ENCODE data around the gene ACTN1.
A peak's percentile ranks its signal among the peaks of the same experiment; 100 is the strongest.
"Not testable (repeated sequence)": the region's sequence is repeated elsewhere in the genome, so short reads cannot be mapped to it uniquely, and the experiment has no call there.

ACTN1 gene

DNA sequence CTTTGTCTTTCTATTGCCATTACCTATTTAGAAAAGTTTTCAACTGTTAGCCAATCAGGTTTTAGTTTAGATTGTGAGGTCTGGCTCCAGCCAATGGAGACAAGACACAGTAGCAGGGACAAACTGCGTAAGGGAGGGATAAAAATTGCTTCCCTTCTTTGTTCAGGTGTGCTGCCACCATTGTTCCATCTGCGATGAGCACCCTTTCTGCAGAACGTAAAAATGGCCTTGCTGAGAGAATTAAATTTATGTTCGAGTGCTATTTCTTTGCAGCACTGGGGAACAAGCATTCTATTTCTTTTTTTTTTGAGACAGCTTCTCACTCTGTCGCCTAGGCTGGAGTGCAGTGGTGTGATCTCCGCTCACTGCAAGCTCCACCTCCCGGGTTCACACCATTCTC, 126.6 kb downstream of the ACTN1 start:
- not testable (repeated sequence) for DNase-seq

DNA sequence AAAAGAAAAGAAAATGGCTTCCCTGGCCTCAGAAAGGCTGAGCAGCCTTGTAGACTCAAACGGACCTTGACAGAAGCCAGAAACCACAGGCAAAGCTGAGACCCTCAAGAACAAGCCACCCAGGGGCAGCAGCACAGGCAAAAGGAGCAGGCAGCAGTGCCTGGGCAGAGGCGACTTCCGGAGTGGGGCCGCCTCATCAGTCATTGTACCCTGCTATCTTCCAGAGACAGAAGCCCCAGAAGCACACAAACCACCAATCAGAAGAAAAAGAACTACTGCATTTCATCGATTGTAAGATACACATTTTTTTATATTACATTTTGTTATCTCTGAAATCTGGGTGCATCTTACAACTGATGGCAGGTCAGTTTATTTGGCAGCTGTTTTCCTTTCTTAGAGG, 128.0 kb downstream of the ACTN1 start:
- DNase-seq: no peak

DNA sequence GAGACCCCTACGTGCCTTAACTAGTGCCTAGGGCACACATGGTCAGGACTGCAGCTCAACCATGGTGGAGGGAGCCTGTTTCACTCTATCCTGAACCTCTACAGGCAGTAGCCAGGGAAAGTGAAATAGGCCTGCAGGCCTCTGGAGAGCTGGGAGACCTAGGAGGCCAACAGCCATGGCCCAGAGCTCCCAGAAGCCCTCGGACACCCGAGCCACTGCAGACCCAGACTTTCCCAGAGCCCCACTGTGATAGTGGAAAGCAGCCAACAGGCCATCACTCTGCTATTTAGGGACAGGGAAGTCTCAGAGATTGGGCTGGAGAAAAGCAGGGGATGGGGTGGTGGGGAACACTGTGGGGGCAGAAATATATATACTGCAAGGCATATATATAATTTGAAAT, 129.7 kb downstream of the ACTN1 start:
- no peak for DNase-seq

DNA sequence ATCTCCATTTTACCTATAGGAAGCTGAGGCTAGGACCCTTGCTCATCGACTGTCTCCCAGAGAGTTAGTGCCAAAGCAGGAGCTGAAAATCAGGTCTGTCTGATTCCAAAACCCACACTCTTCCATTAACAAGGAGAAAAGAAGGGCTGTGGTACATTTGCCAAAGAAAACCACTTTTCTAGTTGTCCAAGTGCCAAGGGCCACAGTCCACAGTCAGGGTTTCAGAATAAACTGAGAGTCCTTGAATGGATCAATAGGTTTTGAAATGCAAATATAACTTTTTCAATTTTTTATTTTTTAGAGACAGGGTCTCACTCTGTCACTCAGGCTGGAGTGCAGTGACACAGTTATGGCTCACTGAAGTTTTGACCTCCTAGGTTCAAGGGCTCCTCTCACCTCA, 130.8 kb downstream of the ACTN1 start:
- no peak for DNase-seq

DNA sequence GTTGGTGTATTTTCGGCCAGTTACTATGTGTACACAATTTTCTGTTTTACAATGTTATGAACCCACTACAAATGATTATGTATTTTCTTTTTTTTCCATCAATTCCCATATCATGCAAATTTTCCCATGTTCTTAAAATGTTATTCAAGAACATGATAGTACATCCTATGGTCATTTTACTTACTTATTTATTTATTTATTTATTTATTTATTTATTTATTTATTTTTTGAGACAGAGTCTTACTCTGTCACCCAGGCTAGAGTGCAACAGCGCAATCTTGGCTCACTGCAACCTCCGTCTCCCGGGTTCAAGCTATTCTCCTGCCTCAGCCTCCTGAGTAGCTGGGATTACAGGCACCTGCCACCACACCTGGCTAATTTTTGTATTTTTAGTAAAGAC, 131.5 kb downstream of the ACTN1 start:
- not testable (repeated sequence) for DNase-seq

DNA sequence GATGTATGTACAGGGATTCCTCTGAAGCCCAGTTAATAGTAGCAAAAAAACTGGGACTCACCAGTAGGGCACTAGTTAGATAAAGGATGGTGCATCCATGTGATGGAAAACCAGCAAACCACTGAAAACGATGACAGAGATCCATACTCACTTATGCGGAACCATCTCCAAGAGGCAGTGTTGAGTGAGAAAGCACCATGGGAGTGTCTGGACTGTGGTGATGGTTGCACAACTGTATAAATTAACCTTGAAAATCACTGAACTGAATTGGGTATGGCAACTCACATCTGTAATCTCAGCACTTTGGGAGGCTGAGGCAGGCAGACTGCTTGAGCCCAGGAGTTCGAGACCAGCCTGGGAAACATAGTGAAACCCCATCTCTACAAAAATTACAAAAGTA, 132.6 kb downstream of the ACTN1 start:
- peak; percentile 69 for DNase-seq

DNA sequence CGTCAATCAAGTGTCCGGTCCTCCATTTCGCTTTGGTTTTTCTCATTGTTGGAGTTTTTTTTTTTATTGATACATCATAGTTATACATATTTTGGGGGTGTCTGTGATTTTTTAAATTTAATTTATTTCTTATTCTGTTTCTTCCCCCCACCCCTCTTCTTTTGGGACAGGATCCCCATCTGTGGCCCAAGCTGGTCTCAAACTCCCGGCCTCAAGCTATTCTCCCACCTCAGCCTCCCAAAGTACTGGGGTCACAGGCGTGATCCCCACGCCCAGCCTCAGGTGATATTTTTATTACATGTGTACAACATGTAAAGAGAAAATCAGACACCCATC, 134.9 kb downstream of the ACTN1 start:
- DNase-seq: no peak

DNA sequence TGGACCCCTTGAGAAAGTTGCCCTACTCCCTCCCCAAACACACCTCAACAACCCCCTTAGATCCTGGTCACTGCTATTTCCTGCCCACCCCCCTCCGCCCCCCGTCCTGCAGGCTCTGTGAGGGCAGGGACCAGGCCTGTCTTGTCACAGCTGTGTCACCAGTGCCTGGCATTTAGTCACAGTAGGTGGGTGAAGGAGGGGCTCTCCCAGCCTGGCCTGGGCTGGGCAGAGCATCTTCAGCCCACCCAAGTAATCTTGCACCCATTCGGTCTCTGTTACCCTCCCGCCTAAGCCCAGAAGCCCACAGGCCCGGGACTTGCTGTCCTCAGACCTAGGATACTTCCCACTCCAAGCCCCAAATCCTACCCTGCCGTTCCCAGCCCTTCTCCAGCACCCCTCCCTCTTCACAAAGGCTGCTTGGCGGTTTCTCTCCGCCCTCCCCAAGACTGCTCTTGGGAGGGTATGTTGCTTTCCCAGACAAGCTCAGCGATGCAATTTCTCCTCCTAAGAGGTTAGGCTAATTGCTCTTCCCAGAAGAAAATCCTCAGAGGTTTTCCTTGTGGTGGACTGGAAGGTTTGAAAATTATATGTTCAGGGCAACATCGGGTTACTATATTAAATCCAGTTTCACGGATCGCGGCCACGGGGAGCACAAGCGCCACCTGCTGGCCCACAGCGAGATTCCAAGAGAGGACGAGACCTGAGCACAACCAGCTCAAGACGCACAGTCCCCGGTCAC, 135.5 kb downstream of the ACTN1 start:
- peak; percentile 55 for DNase-seq

DNA sequence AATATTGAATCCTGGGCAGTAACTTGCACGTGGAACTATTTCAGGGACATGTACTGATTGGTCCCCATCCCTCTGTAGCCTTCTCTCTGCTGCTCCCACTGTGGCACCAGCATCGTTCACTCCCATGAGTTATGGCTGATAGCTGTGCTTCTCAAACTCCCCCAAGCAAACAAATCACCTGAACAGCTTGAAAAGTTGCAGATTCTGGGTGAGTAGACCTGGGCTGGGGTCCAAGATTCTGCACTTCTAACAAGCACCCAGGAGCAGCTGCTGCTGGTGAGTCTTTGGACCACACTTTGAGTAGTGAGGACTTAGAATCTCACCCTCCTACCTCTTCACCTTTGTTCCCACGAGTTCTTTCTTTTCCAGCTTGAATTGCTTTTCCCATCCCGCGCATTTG, 136.8 kb downstream of the ACTN1 start:
- DNase-seq: no peak

DNA sequence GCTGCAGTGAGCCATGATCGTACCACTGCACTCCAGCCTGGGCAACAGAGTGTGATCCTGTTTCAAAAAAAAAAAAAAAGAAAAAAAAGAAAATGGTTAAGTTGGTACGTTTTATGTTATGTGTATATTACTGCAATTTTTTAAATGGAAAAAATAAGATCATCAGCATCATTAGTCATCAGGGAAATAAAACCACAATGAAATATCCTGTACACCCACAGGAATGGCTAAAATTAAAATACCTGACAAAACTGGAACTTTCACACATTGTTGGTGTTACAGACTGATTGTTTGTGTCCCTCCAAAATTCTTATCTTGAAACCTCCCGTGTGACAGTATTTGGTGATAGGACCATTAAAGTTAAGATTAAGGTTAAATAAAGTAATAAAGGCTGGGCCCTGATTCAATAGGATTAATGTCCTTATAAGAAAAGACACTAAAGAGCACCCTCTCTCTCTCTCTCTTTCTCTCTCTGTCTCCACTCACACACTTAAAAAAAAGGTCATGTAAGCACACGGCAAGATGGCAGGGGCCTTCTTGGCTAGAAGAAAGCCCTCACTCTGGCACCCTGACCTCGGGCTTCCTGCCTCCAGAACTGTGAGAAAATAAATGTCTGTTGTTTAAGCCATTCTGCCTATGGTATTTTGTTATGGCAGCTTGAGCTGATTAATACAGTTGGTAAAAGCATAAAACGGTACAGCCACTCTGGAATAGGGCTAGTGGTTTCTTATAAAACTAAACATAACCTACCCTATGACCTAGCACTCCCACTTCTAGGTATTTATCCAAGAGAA, 137.9 kb downstream of the ACTN1 start:
- no peak for DNase-seq

DNA sequence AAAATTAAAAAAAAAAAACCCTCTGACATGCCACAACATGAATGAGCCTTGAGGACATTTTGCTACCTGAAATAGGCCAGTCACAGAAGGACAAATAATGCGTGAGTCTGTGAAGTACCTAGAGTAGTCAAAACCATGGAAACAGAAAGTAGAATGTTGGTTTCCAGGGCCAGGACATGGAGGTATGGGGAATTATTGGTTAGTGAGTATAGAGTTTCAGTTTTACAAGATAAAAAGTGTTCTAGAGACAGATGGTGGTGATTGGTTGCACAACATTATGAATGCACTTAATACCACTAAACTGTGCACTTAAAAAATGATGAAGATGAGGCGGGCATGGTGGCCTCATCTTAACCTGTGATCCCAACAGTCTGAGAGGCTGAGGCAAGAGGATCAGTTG, 138.6 kb downstream of the ACTN1 start:
- DNase-seq: no peak

DNA sequence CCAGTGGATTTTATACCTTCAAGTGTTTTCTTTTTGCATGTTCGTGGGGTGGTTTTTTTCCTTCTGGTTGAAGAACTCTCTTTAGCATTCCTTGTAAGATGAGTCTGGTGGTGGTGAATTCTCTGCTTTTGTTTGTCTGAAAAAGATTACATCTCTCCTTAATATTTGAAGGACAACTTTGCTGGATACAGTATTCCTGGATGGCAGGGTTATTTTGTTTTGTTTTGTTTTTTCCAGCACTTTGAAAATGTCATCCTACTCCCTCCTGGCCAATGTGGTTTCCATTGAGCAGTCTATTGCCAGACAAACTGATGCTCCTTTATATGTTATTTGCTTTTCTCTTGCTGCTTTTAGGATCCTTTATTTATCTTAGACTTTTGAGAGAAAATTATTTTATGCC, 143.0 kb downstream of the ACTN1 start:
- DNase-seq: no peak

DNA sequence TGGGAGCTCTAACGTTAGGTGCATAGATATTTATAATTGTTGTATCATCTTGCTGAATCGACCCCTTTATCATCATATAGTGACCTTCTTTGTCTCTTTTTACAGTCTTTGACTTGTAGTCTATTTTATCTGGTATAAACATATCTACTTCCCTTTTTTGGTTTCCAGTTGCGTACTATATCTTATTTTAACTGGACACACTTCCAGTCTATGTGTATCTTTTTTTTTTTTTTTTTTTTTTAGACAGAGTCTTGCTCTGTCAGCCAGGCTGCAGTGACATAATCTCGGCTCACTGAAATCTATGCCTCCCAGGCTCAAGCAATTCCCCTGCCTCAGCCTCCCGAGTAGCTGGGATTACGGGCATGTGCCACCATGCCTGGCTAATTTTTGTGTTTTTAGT, 144.3 kb downstream of the ACTN1 start:
- no peak for DNase-seq

DNA sequence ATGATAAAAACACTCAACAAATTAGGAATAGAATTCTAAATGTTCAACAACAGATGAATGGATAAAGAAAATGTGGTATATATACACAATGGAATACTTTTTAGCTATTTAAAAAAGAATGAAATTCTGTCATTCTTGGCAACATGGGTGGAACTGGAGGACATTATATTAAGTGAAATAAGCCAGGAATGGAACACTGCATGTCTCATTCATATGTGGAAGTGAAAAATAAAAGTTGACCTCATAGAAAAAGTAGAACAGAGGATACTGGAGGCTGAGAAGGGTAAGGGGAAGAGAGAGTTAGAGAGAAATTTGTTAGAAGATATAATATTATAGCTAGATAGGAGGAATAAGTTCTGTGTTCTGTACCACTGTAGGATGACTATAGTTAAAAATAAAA, 150.4 kb downstream of the ACTN1 start:
- no peak for DNase-seq

DNA sequence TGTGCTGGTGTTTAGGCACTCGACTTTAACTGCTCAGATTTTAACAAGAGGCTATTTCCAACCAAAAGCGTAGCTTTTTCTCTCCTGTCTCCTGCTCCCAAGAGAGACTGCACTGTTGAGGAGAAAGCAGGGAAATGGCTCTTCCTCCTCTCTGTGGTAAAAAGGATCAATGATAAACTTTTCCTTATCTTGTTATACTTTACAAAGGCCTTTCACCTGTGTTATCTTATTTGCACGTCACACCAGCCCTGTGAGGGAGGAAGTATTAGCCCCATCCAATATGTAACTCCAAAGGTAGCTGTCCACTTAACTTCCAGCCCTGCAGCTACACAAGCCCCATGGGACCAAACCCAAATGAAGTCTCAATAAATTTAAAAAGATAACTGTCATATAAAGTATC, 153.4 kb downstream of the ACTN1 start:
- no peak for DNase-seq

DNA sequence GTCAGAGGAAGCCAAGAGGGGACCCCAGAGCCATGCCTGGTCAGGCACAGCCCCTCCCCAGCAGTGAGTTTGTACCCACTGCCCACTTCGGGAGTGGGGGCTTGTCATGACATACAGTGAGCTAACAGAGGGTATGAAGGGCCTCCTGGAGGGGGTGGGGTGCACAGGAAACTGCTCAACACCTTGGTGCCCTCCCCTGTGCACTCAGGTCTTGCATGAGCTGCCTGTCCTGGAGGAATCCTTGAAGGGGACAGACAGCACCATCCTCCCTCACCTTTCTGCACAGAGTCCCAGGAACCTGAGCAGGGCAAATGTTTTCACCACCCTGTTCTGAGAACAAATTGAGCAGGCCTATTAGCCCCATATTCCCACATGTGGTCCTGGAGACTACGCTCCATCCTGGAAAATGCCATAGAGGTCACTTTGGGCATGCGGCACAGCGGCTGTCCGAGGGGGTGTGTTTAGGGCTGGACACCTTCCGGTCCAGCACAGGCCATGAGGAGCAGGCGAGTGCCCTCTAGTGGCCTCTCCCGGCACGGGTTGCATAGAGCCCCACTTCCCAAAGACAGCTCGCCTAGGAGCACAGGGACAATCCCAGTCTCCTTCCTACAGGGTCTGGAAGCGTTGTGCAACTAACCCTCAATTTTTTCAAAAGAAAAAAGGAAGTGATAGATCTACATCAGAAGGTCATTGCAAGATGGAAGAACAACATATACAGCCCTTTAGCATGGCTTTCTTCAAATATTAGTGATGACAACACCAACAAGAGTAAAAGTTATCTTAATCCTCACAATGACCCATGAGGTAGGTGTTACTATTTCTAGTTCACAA, 154.4 kb downstream of the ACTN1 start:
- DNase-seq: peak; percentile 61

DNA sequence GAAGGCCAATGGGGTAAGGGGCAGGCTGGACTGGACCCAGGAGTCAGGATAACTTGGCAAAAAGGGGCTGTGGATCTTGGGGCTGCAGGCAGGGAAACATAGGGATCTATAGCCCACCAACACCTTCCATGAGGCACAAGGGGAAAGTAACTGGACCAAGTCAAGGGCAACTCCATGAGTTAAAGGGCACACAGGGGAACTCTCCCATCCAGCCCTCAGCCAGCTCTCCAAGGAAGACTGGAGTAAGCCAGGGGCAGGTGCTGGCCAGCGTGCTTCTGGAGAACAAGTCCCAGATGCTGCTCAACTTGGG, 154.9 kb downstream of the ACTN1 start:
- DNase-seq: no peak

All from kidney glomerular epithelial cell (primary cell).